GM12801 (cell line): ENCODE data around the gene SKAP1.

ENCODE experiments used
- CTCF ChIP-seq: IDR thresholded peaks from one replicate; pipeline ENCODE4 v1.5.1; 2011; ENCODE audit warnings: control low read depth; ENCODE audit not compliant: insufficient read length; ENCODE audit errors: extremely low read depth

Gene SKAP1

GRCh38 chr17:48439110-48439850, 9.3 kb upstream of the SKAP1 start:
- no peak for TF ChIP-seq CTCF

DNA sequence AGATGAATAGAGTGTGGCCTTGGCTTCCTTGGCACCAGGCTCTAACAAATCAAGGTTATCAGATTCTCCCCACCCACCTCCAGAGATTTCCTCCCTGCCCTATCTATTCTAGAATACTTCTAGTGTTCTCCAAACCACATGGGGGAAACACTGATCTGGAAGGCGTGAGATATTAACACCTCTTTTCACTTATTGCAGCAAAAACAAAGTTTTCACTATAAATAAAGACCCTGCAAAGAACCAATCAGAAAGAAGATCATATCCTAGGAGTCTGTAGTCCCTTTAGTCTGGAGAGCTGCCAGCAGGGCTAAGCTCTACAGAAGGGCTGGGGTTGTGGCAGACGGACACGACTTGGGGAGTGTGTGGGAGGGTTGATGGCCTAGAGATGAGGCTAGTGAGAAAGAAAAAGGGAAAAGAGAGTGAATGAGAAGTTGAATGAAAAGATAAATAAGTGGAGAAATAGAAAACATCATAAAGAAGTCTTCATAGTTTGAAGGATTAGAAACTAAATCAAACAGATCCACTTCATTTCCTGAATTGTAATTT, 8.6 kb upstream of the SKAP1 start:
- TF ChIP-seq CTCF, result no peak

GRCh38 chr17:48433896-48434295, 3.9 kb upstream of the SKAP1 start:
- no peak for TF ChIP-seq CTCF

GRCh38 chr17:48432820-48433775, 3.1 kb upstream of the SKAP1 start:
- no peak for TF ChIP-seq CTCF

- TF ChIP-seq CTCF, result no peak
These were observed 858 bp downstream of the SKAP1 start for GRCh38 chr17:48429156-48429555.

DNA sequence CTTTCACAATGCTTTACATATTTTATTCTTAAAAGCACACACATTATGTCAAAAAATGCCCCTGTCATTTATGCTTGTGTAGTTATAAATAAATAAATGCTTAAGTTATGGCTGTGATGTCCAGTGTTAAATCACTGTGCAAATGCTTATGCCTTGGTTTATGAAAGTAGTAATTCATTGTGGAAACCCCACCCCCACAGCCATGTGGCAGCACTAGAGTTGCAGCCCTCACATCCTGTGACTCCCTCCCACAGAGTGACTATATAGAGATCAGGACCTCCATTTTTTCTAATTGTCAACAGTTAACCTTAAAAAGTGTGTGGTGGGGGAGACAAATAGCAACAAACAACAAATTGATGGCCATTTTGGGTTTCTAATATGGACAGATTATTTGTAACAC, 2.4 kb downstream of the SKAP1 start:
- no peak for TF ChIP-seq CTCF
